DND-41 (cell line): ENCODE results near the gene KSR2.

ENCODE experiments used
- CTCF ChIP-seq: IDR thresholded peaks from 2 replicates; pipeline ENCODE4 v1.5.1; 2012; ENCODE audit warnings: borderline replicate concordance, low read length, moderate library complexity, mild to moderate bottlenecking; ENCODE audit not compliant: poor library complexity, severe bottlenecking; ENCODE audit errors: extremely low read depth
- EZH2 ChIP-seq: IDR thresholded peaks from 3 replicates; pipeline ENCODE4 v1.6.1; 2012; ENCODE audit warnings: borderline replicate concordance, low read depth, mild to moderate bottlenecking, moderate library complexity, low read length, inconsistent platforms; ENCODE audit not compliant: severe bottlenecking

- TF ChIP-seq CTCF (no peak), EZH2 (no peak)
Observed at GRCh38 chr12:117820216-117820907, 148.4 kb downstream of the KSR2 start.
